RKO (cell line): ENCODE results near the gene CHD3.

Source experiments
- DNase-seq: peaks from one replicate; pipeline ENCODE4 v3.0.0-alpha.2; 2016; ENCODE audit warnings: low spot score

CHD3 gene

DNA sequence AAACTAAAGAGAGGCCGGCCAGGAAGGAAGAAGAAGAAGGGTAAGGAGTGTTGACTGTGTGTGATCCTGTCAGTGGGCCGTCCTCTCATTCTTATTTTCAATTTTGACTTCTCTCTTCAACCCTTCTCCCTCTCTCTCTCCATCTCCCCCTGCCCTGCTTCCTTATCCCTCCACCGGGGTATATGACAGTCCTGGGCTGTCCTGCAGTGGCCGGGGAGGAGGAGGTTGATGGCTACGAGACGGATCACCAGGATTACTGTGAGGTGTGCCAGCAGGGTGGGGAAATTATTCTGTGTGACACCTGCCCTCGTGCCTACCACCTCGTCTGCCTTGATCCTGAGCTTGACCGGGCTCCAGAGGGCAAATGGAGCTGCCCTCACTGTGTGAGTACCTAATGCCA is 5.6 kb downstream of the CHD3 start:
- DNase-seq, result no peak

DNA sequence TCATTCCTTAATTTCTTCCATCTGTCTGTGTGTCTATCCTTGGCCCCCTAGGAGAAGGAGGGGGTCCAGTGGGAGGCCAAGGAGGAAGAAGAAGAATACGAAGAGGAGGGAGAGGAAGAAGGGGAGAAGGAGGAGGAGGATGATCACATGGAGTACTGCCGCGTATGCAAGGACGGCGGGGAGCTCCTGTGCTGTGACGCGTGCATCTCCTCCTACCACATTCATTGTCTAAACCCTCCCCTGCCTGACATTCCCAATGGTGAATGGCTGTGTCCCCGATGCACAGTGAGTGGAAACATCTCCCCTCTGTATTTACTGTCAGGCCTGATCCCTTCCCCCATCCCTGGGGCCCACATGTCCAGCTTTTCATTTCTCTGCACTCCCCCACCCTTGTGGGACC is 6.3 kb downstream of the CHD3 start:
- no peak for DNase-seq

- no peak for DNase-seq
Measured at GRCh38 chr17:7897090-7897489, 8.5 kb downstream of the CHD3 start.

- DNase-seq, result peak; percentile 48
Measured at GRCh38 chr17:7897773-7898172, 9.2 kb downstream of the CHD3 start.

- no peak for DNase-seq
Measured at GRCh38 chr17:7903154-7904103, 14.8 kb downstream of the CHD3 start.

GRCh38 chr17:7909089-7909488 is 20.5 kb downstream of the CHD3 start:
- no peak for DNase-seq

DNA sequence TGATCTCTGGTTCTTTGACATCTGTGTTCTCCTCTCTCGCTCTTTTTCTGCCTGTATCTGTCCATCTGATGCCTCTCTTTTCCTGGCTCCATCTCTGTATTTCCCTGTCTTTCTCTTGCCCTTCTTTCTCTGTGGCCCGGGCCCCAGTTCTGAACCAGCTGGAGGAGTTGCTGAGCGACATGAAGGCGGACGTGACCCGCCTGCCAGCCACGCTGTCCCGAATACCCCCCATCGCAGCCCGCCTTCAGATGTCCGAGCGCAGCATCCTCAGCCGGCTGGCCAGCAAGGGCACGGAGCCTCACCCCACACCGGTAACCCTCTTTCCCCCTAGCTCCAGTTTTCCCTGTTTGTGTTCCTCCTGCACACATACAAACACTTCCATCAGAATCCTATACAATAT is 21.7 kb downstream of the CHD3 start:
- no peak for DNase-seq

- DNase-seq, result no peak
Measured at GRCh38 chr17:7910711-7911110, 22.1 kb downstream of the CHD3 start.

DNA sequence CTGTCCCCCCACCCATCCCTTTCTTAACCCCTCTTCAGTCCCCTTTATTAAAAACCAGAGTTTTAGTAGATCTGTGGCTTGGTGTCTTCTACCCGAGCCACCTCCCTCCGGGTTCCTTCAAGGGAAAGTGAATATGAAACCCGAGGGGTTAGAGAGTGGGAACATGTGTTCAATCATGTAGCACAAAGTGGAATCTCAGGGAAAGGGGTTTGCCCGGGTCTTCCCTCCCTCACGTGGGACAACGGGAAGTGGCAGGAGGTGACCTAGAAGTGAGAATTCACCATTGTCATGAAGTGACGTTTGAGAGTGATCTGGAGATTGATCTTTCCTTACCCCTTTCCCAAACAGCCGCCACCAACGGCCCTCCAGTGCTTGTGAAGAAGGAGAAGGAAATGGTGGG is 22.5 kb downstream of the CHD3 start:
- DNase-seq, result no peak

DNA sequence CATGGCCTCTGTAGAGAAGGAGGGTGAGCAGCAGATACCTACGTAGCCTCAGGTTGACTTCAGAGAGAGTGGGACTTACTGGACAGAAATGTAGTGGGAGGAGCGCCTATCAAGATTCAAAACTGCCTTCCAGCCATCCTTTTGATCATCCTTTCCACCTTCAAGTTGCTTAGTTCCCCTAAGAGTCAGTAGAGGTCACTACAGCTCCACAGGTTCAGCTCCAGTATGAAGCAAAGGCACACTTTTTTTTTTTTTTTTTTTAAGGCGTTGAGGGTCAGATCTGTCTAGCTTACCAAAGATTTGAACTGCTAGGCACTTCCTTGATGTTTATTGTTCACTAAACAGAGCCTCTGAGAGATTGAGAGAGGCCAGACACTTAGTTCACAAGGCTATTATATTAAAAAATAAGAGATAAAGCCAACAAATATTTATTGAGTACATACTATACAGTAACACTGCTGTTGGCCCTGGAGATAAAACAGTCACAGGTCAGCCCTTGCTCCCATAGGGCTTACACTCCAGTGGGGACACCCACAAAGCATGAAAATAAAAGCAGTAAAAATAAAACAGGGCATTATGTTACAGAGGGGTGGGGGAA is 24.4 kb downstream of the CHD3 start:
- DNase-seq, result peak; percentile 92

GRCh38 chr17:7915179-7915610 is 26.6 kb downstream of the CHD3 start:
- DNase-seq, result peak; percentile 74

- peak; percentile 95 for DNase-seq
Measured at GRCh38 chr17:7915611-7916384, 27.2 kb downstream of the CHD3 start, which contains the start of gene RNF227. Gene RNF227, minus strand, starts transcription at chr17:7916289. Its CDS starts 94 bp downstream, at chr17:7916195.

GRCh38 chr17:7916385-7916682 is 27.7 kb downstream of the CHD3 start:
- no peak for DNase-seq

GRCh38 chr17:7916808-7917207 is 28.2 kb downstream of the CHD3 start:
- DNase-seq, result peak; percentile 83

GRCh38 chr17:7922269-7922844 is 33.8 kb downstream of the CHD3 start:
- no peak for DNase-seq

DNA sequence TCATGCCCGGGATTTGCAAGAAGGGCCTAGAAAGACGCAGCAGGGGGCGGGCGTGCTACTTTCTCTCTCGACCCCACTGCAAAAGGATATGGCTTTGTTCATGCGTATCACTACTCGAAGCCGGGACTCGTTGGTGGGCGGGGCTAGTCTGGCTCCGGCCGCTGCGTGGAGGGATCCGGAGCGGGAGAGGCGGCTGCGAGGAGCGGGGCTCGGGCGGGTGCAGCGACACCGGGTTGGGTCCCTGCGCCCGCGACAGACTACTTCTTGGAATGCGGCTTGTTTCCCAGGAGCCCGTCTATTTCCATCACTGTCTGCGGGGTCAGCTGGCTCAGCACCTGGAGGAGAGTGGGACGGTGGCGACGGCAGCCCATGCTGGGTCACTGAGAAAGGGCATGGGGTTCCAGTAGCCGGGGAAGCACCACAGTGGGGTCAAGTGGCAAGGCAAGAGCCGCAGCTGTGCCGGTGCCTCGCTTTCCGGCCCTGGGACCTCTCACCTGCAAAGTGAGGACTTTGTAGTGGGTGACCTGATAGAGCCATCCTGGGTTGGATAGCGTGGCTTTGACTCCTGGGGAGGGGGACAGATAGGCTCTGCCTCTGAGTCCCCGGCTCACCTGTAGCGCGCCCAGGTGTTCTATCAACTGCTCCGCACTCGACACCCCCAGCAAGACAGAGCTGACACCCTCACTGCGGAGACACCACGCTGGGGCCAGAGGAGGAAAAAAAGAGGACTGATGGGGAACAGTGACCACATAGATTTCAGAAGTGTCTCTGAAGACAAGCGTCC is 34.4 kb downstream of the CHD3 start:
- no peak for DNase-seq

DNA sequence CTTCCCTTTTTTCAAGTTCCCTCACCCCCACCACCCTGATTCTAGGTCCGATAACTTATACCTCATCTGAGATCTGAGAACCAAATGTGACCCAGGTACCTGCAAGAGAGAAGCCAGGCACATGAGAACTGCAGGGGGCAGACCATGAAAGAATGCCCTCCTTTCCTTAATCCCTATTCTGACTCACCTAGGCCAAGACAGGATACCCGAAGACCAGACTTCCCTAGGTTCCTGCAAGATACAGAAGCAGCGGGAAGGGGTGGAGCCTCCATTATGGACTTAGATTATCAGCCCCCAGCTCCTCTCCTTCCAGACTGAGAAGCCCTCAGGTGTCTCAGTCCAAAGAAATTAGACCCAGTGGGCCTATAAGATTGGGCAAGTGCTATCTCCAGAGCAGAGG is 39.0 kb downstream of the CHD3 start:
- no peak for DNase-seq

DNA sequence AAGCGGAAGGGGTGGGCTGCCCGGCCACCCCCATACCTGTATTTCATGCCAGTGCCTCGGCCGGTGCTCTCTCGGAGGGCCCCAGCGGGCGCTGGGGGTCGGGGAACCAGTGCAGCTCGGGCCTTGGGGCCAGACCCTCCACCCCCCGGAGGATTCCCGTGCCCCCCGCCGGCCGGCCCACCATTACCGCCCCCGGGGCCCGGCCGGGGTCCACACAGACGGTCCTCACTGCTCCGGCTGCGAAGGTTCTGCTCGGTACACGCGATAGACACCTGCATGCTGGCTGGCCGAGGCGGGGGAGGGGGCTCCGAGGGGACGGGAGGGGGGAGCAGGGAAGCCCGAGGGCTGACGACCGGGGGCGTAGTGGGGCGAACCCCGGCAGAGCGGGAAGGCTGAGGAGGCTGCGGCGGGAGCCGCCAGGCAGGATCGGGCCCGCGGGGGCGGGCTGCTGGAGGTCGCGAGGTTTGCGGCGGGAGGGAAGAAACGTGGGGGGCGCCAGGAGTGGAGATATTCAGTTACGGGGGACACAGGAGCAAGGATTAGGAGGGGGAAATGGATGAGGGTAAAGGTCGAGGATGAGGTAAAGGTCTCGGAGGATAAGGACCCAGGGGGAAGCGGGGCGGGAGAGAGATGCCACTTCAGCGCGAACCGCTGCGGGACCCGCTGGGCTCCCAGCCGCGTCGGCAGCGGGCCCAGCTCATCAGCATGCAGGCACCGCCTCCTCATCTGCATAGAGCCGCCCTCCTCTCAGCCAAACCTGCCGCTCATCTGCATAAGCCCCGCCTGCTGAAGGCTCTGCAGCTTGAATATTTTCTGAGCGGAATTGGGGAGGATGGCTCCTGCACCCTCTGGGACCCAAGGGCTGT is 40.8 kb downstream of the CHD3 start, which contains the start of gene KCNAB3:
TSS of gene KCNAB3 (minus strand) at position 699 of the 866 bp plus-strand sequence. CDS start at position 278, 421 bp downstream.
- DNase-seq, result no peak

GRCh38 chr17:7930841-7931631 is 42.4 kb downstream of the CHD3 start:
- DNase-seq, result no peak
